HG02798 (cell line): ENCODE results near the gene PODXL2.

Experiments used
- ATAC-seq: cut with Tn5 transposase; IDR thresholded peaks from one replicate; pipeline ENCODE4 v1.9.1; 2021; ENCODE audit warnings: mild to moderate bottlenecking; ENCODE audit not compliant: unreplicated experiment, poor library complexity

The PODXL2 gene

GRCh38 chr3:127625821-127626220, 3.2 kb upstream of the PODXL2 start:
- ATAC-seq = no peak

GRCh38 chr3:127628426-127628787, 578 bp upstream of the PODXL2 start:
- ATAC-seq = no peak

- peak; percentile 18 for ATAC-seq
These were observed 750 bp downstream of the PODXL2 start for GRCh38 chr3:127629467-127630403.

- ATAC-seq = no peak
These were observed 2.1 kb downstream of the PODXL2 start for GRCh38 chr3:127630811-127631714.

GRCh38 chr3:127632035-127632820, 3.2 kb downstream of the PODXL2 start:
- ATAC-seq = no peak

GRCh38 chr3:127634653-127635052, 5.7 kb downstream of the PODXL2 start:
- no peak for ATAC-seq

GRCh38 chr3:127637546-127637945, 8.6 kb downstream of the PODXL2 start:
- no peak for ATAC-seq

GRCh38 chr3:127637971-127638370, 9.0 kb downstream of the PODXL2 start:
- ATAC-seq = no peak

- ATAC-seq = no peak
These were observed 10.4 kb downstream of the PODXL2 start for GRCh38 chr3:127639173-127640041.

- ATAC-seq = no peak
These were observed 11.0 kb downstream of the PODXL2 start for GRCh38 chr3:127640042-127640355.

GRCh38 chr3:127644641-127645370, 15.8 kb downstream of the PODXL2 start:
- ATAC-seq = no peak

- ATAC-seq = no peak
These were observed 16.5 kb downstream of the PODXL2 start for GRCh38 chr3:127645371-127646015.

- ATAC-seq = no peak
These were observed 17.6 kb downstream of the PODXL2 start for GRCh38 chr3:127646501-127647046.

GRCh38 chr3:127647166-127647844, 18.3 kb downstream of the PODXL2 start:
- no peak for ATAC-seq

GRCh38 chr3:127647845-127648204, 18.8 kb downstream of the PODXL2 start:
- no peak for ATAC-seq

GRCh38 chr3:127650236-127650635, 21.3 kb downstream of the PODXL2 start:
- no peak for ATAC-seq

GRCh38 chr3:127651516-127652172, 22.7 kb downstream of the PODXL2 start:
- no peak for ATAC-seq
